Right lobe of liver (tissue), 6 donors: ENCODE results near the gene CBY1. TPM values are rescaled to one million over a fixed set of nuclear protein-coding genes. Genes with fewer than 3 reads are reported as not detected.

ENCODE experiments used
- ATAC-seq, 4 donors: fragments of 200-7000 bp; cut with Tn5 transposase; one replicate each; pipeline ENCODE4 v1.9.1; 2020; ENCODE audit warnings: mild to moderate bottlenecking in 4 of 4, moderate library complexity in 4 of 4
- DNase-seq, 3 donors: peaks; one replicate each; pipeline ENCODE4 v3.0.0-alpha.2; 2020
- H3K27ac ChIP-seq, 3 donors: fragments of 200-600 bp; one replicate each; pipeline ENCODE4 v1.8.0; 2022
- H3K27me3 ChIP-seq, 2 donors: fragments of 200-600 bp; one replicate each; pipeline ENCODE4 v1.8.0; 2022
- H3K36me3 ChIP-seq, 4 donors: fragments of 200-600 bp; sonication (generic) in 1 of 4; one replicate each; pipeline versions ENCODE4 v1.5.1 to v1.8.0; 2017 to 2022; ENCODE audit warnings: control low read depth in 1 of 4
- H3K4me1 ChIP-seq, 4 donors: fragments of 200-600 bp; sonication (generic) in 1 of 4; one replicate each; pipeline versions ENCODE4 v1.5.1 to v1.8.0; 2017 to 2022; ENCODE audit warnings: control low read depth in 1 of 4
- H3K4me3 ChIP-seq, 3 donors: fragments of 200-600 bp; one replicate each; pipeline ENCODE4 v1.8.0; 2022
- H3K9me3 ChIP-seq, 4 donors: fragments of 200-600 bp; sonication (generic) in 1 of 4; one replicate each; pipeline versions ENCODE4 v1.5.1 to v1.8.0; 2017 to 2022; ENCODE audit warnings: control low read depth in 1 of 4
- POLR2A ChIP-seq: fragments of 450-650 bp; IDR thresholded peaks from one replicate; pipeline ENCODE4 v1.6.1; 2017; ENCODE audit warnings: antibody characterized with exemption, mild to moderate bottlenecking
- WGBS: methylation state at CpG from one replicate; pipeline ENCODE4 v1.1.6; 2018; ENCODE audit warnings: low coverage, low lambda C conversion rate; ENCODE audit not compliant: insufficient coverage; ENCODE audit errors: missing lambda C conversion rate; 5-methylcytosine and 5-hydroxymethylcytosine counted together
- intact Hi-C, 2 donors: fragments of 100-400 bp; cut with DNase I; formaldehyde crosslinking; loops; one replicate each; pipeline versions ENCODE4 v1.11.2 to v1.14.1; 2022
- total RNA-seq, 6 experiments: library from RNA; depleted of rRNA in 2 of 6; stranded (reverse); fragments of >200 nt in 2 of 6; fragmentation: NEBNext Ultra II Directional in 3 of 6; extraction: Animal tissue kit (Norgen Biotek cat#: 25700) in 3 of 6; gene quantifications; one replicate each; pipeline versions ENCODE4 v1.1.0 to v1.2.4, GENCODE V29; 2016 to 2023
- TF ChIP-seq, protein P1 (sequence below), 4 donors: fragments of 200-600 bp in 3 of 4; fragments of 450-650 bp in 1 of 4; IDR thresholded peaks; one replicate each; pipeline versions ENCODE4 v1.5.1 to v1.8.0; 2016 to 2022; ENCODE audit warnings: antibody characterized with exemption in 4 of 4, mild to moderate bottlenecking in 2 of 4
- donor health status: DM: no; HTN: yes; CAD: no.
- donor health status: DM: no; HTN: no; CAD: no.
- donor health status: DM: no; HTN: no; CAD: no.
- donor health status: DM: no; HTN: yes; CAD: no.
- donor health status: DM: no; HTN: yes; CAD: no.

The CBY1 gene
- total RNA-seq, 6 experiments from 2014 or later, result 6.1 to 14.4 (median 11.6) TPM

DNA sequence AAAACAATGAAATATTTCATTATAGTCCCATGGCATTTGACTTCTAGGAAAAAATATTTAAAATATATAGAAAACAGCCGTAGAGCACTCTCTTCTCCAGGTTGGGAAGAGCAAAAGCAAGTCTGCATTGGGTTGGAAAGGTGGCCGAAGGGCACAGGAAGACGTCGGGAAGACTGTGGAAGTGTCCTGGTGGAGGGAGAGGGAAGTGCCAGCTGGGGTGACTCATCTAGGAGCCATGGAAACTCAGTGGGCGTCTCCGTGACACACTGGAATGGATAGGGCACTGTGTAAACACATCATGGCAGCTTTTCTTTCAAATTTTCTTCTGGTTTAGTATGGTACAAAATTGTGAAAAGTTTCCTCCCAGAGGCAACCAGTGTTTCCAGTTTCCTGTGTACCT is 62.0 kb downstream of the CBY1 start:
- no peaks in the 10 kb centered on the region for H3K4me1 ChIP-seq
- peaks cover 1 to 48% (median 11%) of the 10 kb centered on the region in 4 donors for H3K36me3 ChIP-seq
- DNase-seq, result no peak
- TF ChIP-seq POLR2A, result no peak
- TF ChIP-seq, protein P1, sequence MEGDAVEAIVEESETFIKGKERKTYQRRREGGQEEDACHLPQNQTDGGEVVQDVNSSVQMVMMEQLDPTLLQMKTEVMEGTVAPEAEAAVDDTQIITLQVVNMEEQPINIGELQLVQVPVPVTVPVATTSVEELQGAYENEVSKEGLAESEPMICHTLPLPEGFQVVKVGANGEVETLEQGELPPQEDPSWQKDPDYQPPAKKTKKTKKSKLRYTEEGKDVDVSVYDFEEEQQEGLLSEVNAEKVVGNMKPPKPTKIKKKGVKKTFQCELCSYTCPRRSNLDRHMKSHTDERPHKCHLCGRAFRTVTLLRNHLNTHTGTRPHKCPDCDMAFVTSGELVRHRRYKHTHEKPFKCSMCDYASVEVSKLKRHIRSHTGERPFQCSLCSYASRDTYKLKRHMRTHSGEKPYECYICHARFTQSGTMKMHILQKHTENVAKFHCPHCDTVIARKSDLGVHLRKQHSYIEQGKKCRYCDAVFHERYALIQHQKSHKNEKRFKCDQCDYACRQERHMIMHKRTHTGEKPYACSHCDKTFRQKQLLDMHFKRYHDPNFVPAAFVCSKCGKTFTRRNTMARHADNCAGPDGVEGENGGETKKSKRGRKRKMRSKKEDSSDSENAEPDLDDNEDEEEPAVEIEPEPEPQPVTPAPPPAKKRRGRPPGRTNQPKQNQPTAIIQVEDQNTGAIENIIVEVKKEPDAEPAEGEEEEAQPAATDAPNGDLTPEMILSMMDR (IDR thresholded peaks at IDR 0.05), result peak; percentile 18 to 45 (median 31)
- no peak overlapping the region for H3K4me3 ChIP-seq
- peak; percentile 40 to 90 (median 60) for ATAC-seq
- H3K27ac ChIP-seq, result no peak overlapping the region
- WGBS, result 55% methylated on average over 4 of the region's 6 CpGs
- H3K27me3 ChIP-seq, result no peaks in the 10 kb centered on the region
- intact Hi-C loops, result no loop called here
- H3K9me3 ChIP-seq, result no peaks in the 10 kb centered on the region

DNA sequence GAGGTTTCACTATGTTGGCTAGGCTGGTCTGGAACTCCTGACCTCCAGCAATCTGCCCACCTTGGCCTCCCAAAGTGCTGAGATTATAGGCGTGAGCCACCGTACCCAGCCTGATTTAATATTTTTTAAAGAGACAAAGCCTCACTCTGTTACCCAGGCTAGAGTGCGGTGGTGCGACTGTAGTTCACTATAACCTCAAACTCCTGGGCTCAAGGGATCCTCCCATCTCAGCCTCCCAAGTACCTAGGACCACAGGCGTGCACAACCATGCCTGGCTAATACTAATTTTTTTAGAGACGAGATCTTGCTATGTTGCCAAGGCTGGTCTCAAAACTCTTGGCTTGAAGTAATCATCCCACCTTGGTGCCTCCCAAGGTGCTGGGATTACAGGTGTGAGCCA is 62.8 kb downstream of the CBY1 start:
- TF ChIP-seq, protein P1 (IDR thresholded peaks at IDR 0.05), result no peak
- no peak for TF ChIP-seq POLR2A
- WGBS, result 80% methylated on average over 5 of the region's 6 CpGs
- no peak overlapping the region for H3K27ac ChIP-seq
- no peak for ATAC-seq
- H3K4me3 ChIP-seq, result no peak overlapping the region
- H3K27me3 ChIP-seq, result no peaks in the 10 kb centered on the region
- H3K4me1 ChIP-seq, result no peaks in the 10 kb centered on the region
- peaks cover 5 to 55% (median 14%) of the 10 kb centered on the region in 4 donors for H3K36me3 ChIP-seq
- no peak for DNase-seq
- no peaks in the 10 kb centered on the region for H3K9me3 ChIP-seq
- intact Hi-C loops, result no loop called here

DNA sequence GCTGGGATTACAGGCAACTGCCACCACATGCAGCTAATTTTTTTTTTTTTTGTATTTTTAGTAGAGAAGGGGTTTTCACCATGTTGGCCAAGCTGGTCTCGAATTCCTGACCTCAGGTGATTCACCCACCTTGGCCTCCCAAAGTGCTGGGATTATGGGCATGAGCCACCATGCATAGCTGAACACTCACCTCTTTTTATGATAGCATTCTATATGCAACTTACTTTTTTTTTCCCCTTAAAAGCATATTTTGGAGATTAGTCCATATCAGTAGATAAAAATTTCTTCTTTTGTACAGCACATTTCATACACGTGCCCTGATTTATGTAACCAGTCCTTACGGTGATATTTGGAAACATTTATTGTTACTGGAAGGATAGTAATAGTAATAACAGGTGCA is 63.9 kb downstream of the CBY1 start:
- H3K4me3 ChIP-seq, result no peak overlapping the region
- no peaks in the 10 kb centered on the region for H3K4me1 ChIP-seq
- TF ChIP-seq, protein P1 (IDR thresholded peaks at IDR 0.05), result no peak
- no peak for TF ChIP-seq POLR2A
- H3K36me3 ChIP-seq, result peaks cover 5 to 65% (median 16%) of the 10 kb centered on the region in 4 donors
- DNase-seq, result no peak
- no peak for ATAC-seq
- H3K9me3 ChIP-seq, result no peaks in the 10 kb centered on the region
- no peak overlapping the region for H3K27ac ChIP-seq
- intact Hi-C loops, result no loop called here
- no peaks in the 10 kb centered on the region for H3K27me3 ChIP-seq
- WGBS, result 90% methylated on average over 3 of the region's 3 CpGs

GRCh38 chr22:38721551-38721950 is 65.1 kb downstream of the CBY1 start:
- Histone ChIP-seq H3K27me3 (no peaks in the 10 kb centered on the region), H3K36me3 (peaks cover 5 to 70% (median 20%) of the 10 kb centered on the region in 4 donors), H3K27ac (no peak overlapping the region), H3K9me3 (no peaks in the 10 kb centered on the region), H3K4me3 (no peak overlapping the region), H3K4me1 (no peaks in the 10 kb centered on the region)
- 89% methylated on average over 5 of the region's 7 CpGs for WGBS
- no peak for DNase-seq
- TF ChIP-seq, protein P1 (IDR thresholded peaks at IDR 0.05), result no peak
- no peak for TF ChIP-seq POLR2A
- ATAC-seq, result no peak
- intact Hi-C loops, result no loop called here

Other genes with a start within 250 kb of the CBY1 start
- gene KCNJ4, start 201.4 kb upstream of the CBY1 start, total RNA-seq, result not detected
- gene KDELR3, start 188.5 kb upstream of the CBY1 start, total RNA-seq, result 10 to 100 TPM in 3 of 6 experiments, 1 to 10 TPM in 3; 2.4 to 53.8 (median 12.8) TPM
- 100 to 1,000 TPM; 128 to 205 (median 184) TPM for gene DDX17, start 150.3 kb upstream of the CBY1 start, total RNA-seq
- under 1 TPM in 1 of 6 experiments, not detected in 5; 0.55 TPM for gene DMC1, start 86.5 kb upstream of the CBY1 start, total RNA-seq
- gene FAM227A, start 246 bp upstream of the CBY1 start, total RNA-seq, result under 1 TPM in 4 of 6 experiments, not detected in 2; 0.02 to 0.20 (median 0.16) TPM
- 10 to 100 TPM; 23.2 to 36.8 (median 32.4) TPM for gene TOMM22, start 25.3 kb downstream of the CBY1 start, total RNA-seq
- gene JOSD1, start 44.3 kb downstream of the CBY1 start, total RNA-seq, result 10 to 100 TPM; 13.0 to 32.2 (median 21.7) TPM
- 10 to 100 TPM; 13.4 to 21.6 (median 16.7) TPM for gene GTPBP1, start 49.3 kb downstream of the CBY1 start, total RNA-seq
- gene SUN2, start 99.4 kb downstream of the CBY1 start, total RNA-seq, result 100 to 1,000 TPM; 104 to 174 (median 144) TPM
- 1 to 10 TPM; 2.0 to 6.2 (median 5.1) TPM for gene DNAL4, start 137.5 kb downstream of the CBY1 start, total RNA-seq
- under 1 TPM; 0.18 to 0.68 (median 0.28) TPM for gene NPTXR, start 187.4 kb downstream of the CBY1 start, total RNA-seq
- 10 to 100 TPM in 4 of 6 experiments, 1 to 10 TPM in 2; 7.8 to 22.5 (median 12.1) TPM for gene CBX6, start 215.6 kb downstream of the CBY1 start, total RNA-seq